Spleen (tissue), 11 donors: ENCODE data around the gene SLC38A8. TPM values are rescaled to one million over a fixed set of nuclear protein-coding genes. Genes with fewer than 3 reads are reported as not detected.

Source experiments
- DNase-seq: peaks from one replicate; pipeline ENCODE4 v3.0.0-alpha.2; 2020
- H3K27ac ChIP-seq, 8 donors: fragments of 200-600 bp; sonication (generic) in 7 of 8; 1 replicate in 4 of 8; 2 replicates in 4 of 8; pipeline versions ENCODE4 v1.5.0 to v1.8.0; 2016 to 2021; ENCODE audit warnings: inconsistent platforms in 4 of 8, mild to moderate bottlenecking in 4 of 8, moderate library complexity in 1 of 8
- H3K27me3 ChIP-seq, 7 donors: fragments of 200-600 bp; sonication (generic) in 6 of 7; replicated peaks in 1 of 7; 1 replicate in 4 of 7; 2 replicates in 3 of 7; pipeline versions ENCODE4 v1.5.0 to v1.8.0; 2016 to 2021; ENCODE audit warnings: inconsistent platforms in 3 of 7, mild to moderate bottlenecking in 1 of 7
- H3K36me3 ChIP-seq, 6 donors: fragments of 200-600 bp; sonication (generic) in 5 of 6; 1 replicate in 4 of 6; 2 replicates in 2 of 6; pipeline versions ENCODE4 v1.5.0 to v1.8.0; 2016 to 2021; ENCODE audit warnings: inconsistent platforms in 2 of 6
- H3K4me1 ChIP-seq, 6 donors: fragments of 200-600 bp; sonication (generic) in 5 of 6; 1 replicate in 3 of 6; 2 replicates in 3 of 6; pipeline versions ENCODE4 v1.5.0 to v1.8.0; 2016 to 2021; ENCODE audit warnings: inconsistent platforms in 3 of 6
- H3K4me3 ChIP-seq, 8 donors: fragments of 200-600 bp; sonication (generic) in 7 of 8; 1 replicate in 4 of 8; 2 replicates in 4 of 8; pipeline versions ENCODE4 v1.5.0 to v1.8.0; 2016 to 2021; ENCODE audit warnings: inconsistent platforms in 4 of 8, mild to moderate bottlenecking in 4 of 8, moderate library complexity in 2 of 8
- H3K9me3 ChIP-seq, 8 donors: fragments of 200-600 bp; sonication (generic) in 7 of 8; 1 replicate in 4 of 8; 2 replicates in 4 of 8; pipeline versions ENCODE4 v1.5.0 to v1.8.0; 2016 to 2021; ENCODE audit warnings: inconsistent platforms in 4 of 8
- CTCF ChIP-seq, 11 experiments: fragments of 200-600 bp in 7 of 11; fragments of 450-650 bp in 4 of 11; sonication (generic) in 4 of 11; IDR thresholded peaks in 8 of 11; conservative IDR thresholded peaks in 3 of 11; 1 replicate in 7 of 11; 2 replicates in 4 of 11; pipeline versions ENCODE4 v1.4.0 to v1.8.0; 2016 to 2021; ENCODE audit warnings: antibody characterized with exemption in 11 of 11, inconsistent platforms in 4 of 11, mild to moderate bottlenecking in 1 of 11
- POLR2A ChIP-seq, 3 donors: fragments of 450-650 bp; IDR thresholded peaks; one replicate each; pipeline ENCODE4 v1.5.1; 2017; ENCODE audit warnings: antibody characterized with exemption in 3 of 3, mild to moderate bottlenecking in 1 of 3
- POLR2AphosphoS5 ChIP-seq, 3 donors: sonication (generic); formaldehyde crosslinking; IDR thresholded peaks; one replicate each; pipeline ENCODE4 v1.5.1; 2017; ENCODE audit warnings: antibody characterized with exemption in 3 of 3
- WGBS, 5 donors: extraction: QIAGEN DNeasy Blood & Tissue Kit in 3 of 5; methylation state at CpG; one replicate each; pipeline versions ENCODE4 v1.1.5 to v1.1.7; 2013 to 2018; 5-methylcytosine and 5-hydroxymethylcytosine counted together
- intact Hi-C: fragments of 100-400 bp; cut with DNase I; formaldehyde crosslinking; loops from one replicate; pipeline ENCODE4 v1.15.0; 2023; ENCODE audit warnings: low total_unique reads
- polyA plus RNA-seq, 3 donors: library from polyadenylated mRNA; stranded (reverse); fragments of 200-250 nt; gene quantifications; one replicate each; pipeline ENCODE4 v1.2.1, GENCODE V29; 2013
- total RNA-seq, 7 donors: library from RNA; depleted of rRNA in 3 of 7; stranded (reverse); fragments of >200 nt in 3 of 7; fragmentation: NEBNext Ultra II Directional in 4 of 7; extraction: Animal tissue kit (Norgen Biotek cat#: 25700) in 4 of 7; gene quantifications; one replicate each; pipeline versions ENCODE4 v1.1.0 to v1.2.1, GENCODE V29; 2016 to 2021
- donor health status: healthy with polysubstance abuse.
- donor health status: DM: no; HTN: no; CAD: no; lungs with moderate emphysema.
- donor health status: DM: no; HTN: no; CAD: no.
- donor health status: Bipolar disorder and iron deficiency.
- donor health status: healthy.
- donor health status: DM: no; HTN: no; CAD: no.
- donor health status: DM: yes; HTN: yes; CAD: no.

SLC38A8 gene
- total and polyA plus RNA-seq, 10 donors: 0.37 TPM; not detected in 9

GRCh38 chr16:84040823-84041820, 1.5 kb downstream of the SLC38A8 start:
- 84 to 91% (median 87%) methylated on average over 41 to 42 of the region's 42 CpGs for WGBS, 5 donors
- DNase-seq: peak; percentile 52
- TF ChIP-seq POLR2AphosphoS5 (IDR thresholded peaks at IDR 0.05): no peak
- no peak for TF ChIP-seq POLR2A (IDR thresholded peaks at IDR 0.05)
- TF ChIP-seq CTCF (IDR thresholded peaks at IDR 0.05 in 8 of 11, conservative IDR thresholded peaks at IDR 0.05 in 3 of 11): no peak
- Histone ChIP-seq H3K27ac (no peak overlapping the region), H3K36me3 (no peaks in the 10 kb centered on the region), H3K27me3 (peaks cover 0 to 58% (median 0%) of the 10 kb centered on the region in 7 donors), H3K4me3 (no peak overlapping the region), H3K4me1 (peaks cover 0 to 13% (median 0%) of the 10 kb centered on the region in 6 donors), H3K9me3 (peaks cover 0 to 6% (median 5%) of the 10 kb centered on the region in 8 donors)
- intact Hi-C loops: no loop called here

GRCh38 chr16:84040226-84040822, 2.3 kb downstream of the SLC38A8 start:
- Histone ChIP-seq H3K27me3 (peaks cover 0 to 57% (median 0%) of the 10 kb centered on the region in 7 donors), H3K36me3 (no peaks in the 10 kb centered on the region), H3K4me3 (no peak overlapping the region), H3K27ac (no peak overlapping the region), H3K4me1 (peaks cover 0 to 13% (median 0%) of the 10 kb centered on the region in 6 donors), H3K9me3 (peaks cover 0 to 13% (median 12%) of the 10 kb centered on the region in 8 donors)
- no peak for DNase-seq
- TF ChIP-seq POLR2A (IDR thresholded peaks at IDR 0.05) (no peak), CTCF (IDR thresholded peaks at IDR 0.05 in 8 of 11, conservative IDR thresholded peaks at IDR 0.05 in 3 of 11) (no peak), POLR2AphosphoS5 (IDR thresholded peaks at IDR 0.05) (no peak)
- intact Hi-C loops: no loop called here
- WGBS, 5 donors: 67 to 87% (median 75%) methylated on average over 14 of the region's 14 CpGs

DNA sequence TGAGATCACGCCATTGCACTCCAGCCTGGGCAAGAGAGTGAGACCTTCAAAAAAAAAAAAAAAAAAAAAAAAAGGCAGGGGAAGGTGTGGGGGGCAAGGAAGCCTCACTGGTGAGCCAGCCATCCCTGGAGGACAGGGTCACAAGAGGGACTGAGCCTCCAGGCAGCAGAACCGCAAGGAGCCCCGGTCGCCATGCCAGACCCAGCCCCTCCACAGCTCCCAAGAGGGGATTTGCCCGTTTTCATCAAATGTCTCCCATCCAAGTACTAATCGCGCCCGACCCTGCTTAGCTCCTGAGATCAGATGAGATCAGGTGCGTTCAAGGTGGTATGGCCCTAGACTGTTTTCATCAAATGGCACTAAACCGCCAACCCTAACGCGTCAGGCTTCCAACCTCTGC, 2.9 kb downstream of the SLC38A8 start:
- intact Hi-C loops: no loop called here
- no peak for DNase-seq
- Histone ChIP-seq H3K27me3 (peaks cover 0 to 50% (median 0%) of the 10 kb centered on the region in 7 donors), H3K4me1 (peaks cover 0 to 13% (median 0%) of the 10 kb centered on the region in 6 donors), H3K4me3 (no peak overlapping the region), H3K36me3 (no peaks in the 10 kb centered on the region), H3K27ac (no peak overlapping the region), H3K9me3 (peaks cover 0 to 16% (median 13%) of the 10 kb centered on the region in 8 donors)
- TF ChIP-seq POLR2AphosphoS5 (IDR thresholded peaks at IDR 0.05): no peak
- WGBS, 5 donors: 90 to 95% (median 90%) methylated on average over 12 of the region's 12 CpGs

GRCh38 chr16:84038469-84038868, 4.1 kb downstream of the SLC38A8 start:
- Histone ChIP-seq H3K36me3 (no peaks in the 10 kb centered on the region), H3K27me3 (peaks cover 0 to 42% (median 0%) of the 10 kb centered on the region in 7 donors), H3K4me3 (no peak overlapping the region), H3K9me3 (peaks cover 0 to 16% (median 13%) of the 10 kb centered on the region in 8 donors), H3K27ac (no peak overlapping the region), H3K4me1 (peaks cover 0 to 4% (median 0%) of the 10 kb centered on the region in 6 donors)
- TF ChIP-seq POLR2A (IDR thresholded peaks at IDR 0.05) (no peak), POLR2AphosphoS5 (IDR thresholded peaks at IDR 0.05) (no peak), CTCF (IDR thresholded peaks at IDR 0.05 in 8 of 11, conservative IDR thresholded peaks at IDR 0.05 in 3 of 11) (no peak)
- 90 to 96% (median 91%) methylated on average over 12 of the region's 12 CpGs for WGBS, 5 donors
- DNase-seq: no peak
- intact Hi-C loops: no loop called here
